ENCODE measurements around the gene MAPK4.

GRCh38 chr18:50695431-50696176 lies 135.7 kb downstream of the MAPK4 start:
- no peak for TF ChIP-seq CTCF (IDR thresholded peaks at IDR 0.05)
- no peak for TF ChIP-seq POLR2A (IDR thresholded peaks at IDR 0.05)
